ENCODE measurements around the gene TMPRSS11B.
"Not testable (repeated sequence)": the region's sequence is repeated elsewhere in the genome, so short reads cannot be mapped to it uniquely, and the experiment has no call there.

Gene TMPRSS11B

DNA sequence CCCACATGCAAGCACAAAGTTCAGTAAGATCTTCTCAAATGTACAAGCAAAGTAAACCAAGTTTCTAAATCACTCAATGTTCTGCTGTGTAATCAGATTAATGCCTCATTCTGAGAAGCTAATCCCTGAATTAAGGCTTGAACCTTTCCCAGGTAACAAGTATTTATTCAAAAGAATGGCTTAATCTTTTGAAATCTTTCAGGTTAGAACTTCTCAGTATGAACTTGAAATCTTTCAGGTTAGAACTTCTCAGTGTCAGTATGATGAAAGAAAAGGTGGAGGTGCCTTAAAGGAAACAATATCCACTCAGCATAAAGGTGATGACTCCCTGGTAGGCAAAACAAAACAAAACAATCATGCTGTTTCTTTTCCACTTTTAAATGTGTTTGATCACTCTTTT is 29.0 kb downstream of the TMPRSS11B start:
- no peak for DNase-seq

DNA sequence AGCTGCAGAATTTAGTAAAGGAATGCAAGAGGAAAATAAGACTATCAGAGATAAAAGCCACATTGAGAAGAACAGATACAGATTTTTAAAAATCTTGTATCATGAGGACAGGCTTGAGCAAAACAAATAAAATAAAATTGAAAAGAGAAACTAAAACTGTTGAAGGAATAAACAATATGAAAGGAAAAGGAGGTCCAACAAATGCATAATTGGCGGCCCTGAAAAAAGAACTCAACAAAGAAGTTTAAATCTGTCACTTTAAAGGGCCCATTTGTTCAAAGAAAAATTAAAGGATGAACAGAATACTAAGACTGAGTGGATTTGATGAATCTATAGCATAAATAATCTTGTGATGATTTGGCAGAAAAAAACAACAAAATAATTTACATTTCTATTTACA is 36.5 kb downstream of the TMPRSS11B start:
- DNase-seq = no peak

DNA sequence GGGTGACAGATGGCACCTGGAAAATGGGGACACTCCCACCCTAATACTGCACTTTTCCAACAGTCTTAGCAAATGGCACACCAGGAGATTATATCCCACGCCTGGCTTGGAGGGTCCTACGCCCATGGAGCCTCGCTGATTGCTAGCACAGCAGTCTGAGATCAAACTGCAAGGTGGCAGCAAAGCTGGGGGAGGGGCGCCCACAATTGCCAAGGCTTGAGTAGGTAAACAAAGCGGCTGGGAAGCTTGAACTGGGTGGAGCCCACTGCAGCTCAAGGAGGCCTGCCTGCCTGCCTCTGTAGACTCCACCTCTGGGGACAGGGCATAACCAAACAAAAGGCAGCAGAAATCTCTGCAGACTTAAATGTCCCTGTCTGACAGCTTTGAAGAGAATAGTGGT is 51.2 kb downstream of the TMPRSS11B start:
- DNase-seq = not testable (repeated sequence)

DNA sequence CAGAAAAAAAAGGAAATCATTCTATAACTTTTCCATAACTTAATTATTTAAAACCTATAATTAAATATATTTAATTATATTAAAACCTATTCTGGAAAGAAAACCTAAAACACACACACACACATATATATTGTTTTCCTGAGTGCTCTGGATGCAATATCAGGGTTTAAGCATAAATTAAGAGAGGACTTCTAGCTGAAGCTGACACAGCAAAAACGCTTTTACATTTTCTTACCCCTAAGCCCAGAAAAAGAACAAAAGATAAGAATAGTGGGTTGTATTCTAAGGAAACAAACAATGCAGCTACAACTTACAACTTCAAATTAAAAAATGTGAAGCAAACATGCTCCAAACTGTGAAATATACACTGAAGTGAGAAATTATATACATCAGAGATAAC is 52.3 kb downstream of the TMPRSS11B start:
- DNase-seq = no peak

DNA sequence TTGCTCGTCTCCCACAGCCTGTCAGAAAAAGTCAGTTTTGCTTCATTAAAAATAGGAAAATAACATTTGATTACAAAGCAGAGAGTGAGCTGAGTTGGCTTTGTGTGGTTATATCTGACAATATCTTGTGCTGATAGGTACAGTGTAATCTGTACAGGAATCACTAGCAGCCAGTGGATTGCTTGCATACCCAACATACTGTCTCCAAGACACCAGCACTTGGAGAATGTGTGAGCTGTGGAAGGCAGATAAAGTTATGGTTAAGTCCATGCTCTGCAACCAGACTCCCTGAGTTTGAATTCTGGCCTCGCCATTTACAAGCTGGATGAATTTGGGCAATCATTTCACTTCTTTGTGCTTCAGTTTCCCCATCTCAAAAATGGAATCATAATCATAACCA is 58.3 kb downstream of the TMPRSS11B start:
- DNase-seq = no peak

DNA sequence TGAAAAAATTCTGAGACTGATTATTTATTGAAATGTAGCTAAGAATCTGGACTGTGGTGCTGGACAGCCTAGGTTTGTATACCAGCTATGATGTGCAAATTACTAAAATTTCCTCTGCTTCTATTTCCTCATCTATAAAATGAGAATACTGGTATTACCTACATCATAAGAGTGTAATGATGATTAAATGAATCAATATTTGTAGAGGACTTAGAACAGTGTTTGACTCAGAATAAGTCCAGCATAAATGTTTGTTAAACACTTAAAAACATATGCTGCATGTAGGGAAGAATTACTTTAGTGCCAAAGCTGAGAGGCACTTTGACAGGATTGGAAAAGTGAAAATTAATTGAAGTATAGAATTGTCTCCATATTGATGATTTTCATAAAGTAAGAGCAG is 60.6 kb downstream of the TMPRSS11B start:
- no peak for DNase-seq

DNA sequence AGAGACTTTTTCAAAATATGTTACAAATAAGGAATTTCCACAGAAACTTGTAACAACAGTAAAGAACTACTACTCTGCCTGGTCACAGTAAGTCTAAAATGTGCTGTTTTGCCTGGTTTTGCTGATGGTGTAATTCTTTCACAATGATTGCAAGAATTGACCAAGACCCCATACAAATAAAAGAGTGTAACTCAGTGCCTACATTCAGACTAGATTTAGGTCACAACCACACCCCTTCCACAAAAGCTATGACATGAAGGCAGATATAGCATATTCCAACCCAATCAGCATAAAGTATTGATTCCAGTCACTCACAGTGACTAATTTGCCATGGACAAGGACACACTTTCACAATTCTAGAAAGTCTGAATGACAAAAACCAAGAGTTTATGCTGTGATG is 62.1 kb downstream of the TMPRSS11B start:
- DNase-seq = no peak

DNA sequence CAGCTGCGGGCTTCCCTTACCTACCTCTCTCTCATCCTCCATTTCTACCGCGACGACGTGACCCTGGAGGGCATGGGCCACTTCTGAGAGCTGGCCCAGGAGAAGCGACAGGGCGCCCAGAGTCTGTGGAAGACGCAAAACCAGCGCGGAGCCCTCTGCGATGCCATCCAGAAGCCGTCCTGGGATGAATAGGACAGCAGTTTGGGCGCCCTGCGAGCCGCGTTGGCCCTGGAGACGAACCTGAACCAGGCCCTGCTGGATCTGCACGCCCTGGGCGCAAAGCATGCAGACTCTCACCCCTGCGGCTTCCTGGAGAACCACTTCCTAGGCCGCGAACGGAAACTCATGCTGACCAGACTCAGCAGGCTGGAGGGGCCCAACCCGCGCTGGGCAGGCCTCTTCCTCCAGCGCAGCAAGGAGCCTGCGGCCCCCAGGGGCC is 63.1 kb downstream of the TMPRSS11B start:
- no peak for DNase-seq

DNA sequence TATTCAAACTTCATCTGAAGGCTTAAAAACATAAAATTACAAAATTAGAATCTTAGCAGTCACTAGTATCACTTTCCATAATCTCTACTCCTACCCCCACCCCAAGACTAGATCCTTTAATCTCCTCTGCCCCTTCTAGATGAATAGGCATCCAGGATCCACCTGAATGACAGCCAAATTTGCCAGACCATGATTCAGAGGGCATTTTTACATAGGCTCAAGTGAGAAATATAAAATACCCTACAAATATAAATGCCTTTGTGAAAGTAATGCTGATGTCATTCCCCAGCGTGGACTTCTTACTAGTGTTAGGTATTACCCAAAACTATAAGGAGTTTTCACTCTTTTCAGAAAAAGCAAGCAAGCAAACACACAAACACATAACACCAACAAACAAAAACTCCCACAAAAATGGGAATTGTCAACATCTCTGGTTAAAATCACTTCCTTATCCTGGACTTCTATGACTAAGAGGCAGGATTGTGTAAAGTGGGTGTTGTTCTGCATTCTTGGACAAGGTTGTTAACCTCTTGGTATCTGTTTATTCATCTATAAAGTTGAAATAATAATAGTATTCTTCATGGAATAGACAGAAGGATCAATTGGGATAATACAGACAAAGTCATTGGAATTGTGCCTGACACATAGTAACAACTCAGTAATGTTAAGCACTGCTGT is 64.5 kb downstream of the TMPRSS11B start:
- DNase-seq = no peak

DNA sequence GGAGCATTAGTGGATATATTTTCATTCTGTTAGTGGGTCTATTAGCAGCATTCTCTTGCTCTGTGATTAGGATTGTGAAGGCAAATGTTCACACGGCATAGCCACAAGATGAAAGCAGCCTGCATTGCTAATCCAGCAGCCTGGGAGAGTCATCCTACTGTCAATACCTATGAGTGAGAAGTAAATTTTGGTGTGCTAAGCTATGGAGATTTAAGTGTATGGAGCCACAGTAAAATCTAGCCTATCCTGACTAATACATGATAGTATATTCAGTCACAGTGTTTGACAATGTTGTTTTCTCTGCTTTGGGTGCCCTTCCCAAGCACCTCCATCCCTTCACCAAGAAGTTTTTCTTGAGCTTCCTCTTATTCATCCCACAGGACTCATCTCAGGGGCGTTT is 68.6 kb downstream of the TMPRSS11B start:
- DNase-seq = no peak

All from NK-92 treated with Interleukin-12 subunit alpha and Interleukin-12 subunit beta, amount 100 ng/mL, for 24 hours (cell line).